SK-N-SH treated with all-trans-retinoic acid at 6 μM for 48 hours (cell line): Measurements from ENCODE around the gene AARSD1.
"Not testable (repeated sequence)": the region's sequence is repeated elsewhere in the genome, so short reads cannot be mapped to it uniquely, and the experiment has no call there.

Experiments
- BACH2 ChIP-seq: fragments of 250-450 bp; sonication (Bioruptor Pico); IDR thresholded peaks from 2 replicates; pipeline ENCODE4 v1.9.0; 2021; ENCODE audit warnings: mild to moderate bottlenecking, borderline replicate concordance
- CSRNP3 ChIP-seq: fragments of 250-450 bp; sonication (Bioruptor Pico); IDR thresholded peaks from 2 replicates; pipeline ENCODE4 v1.5.1; 2021; ENCODE audit warnings: mild to moderate bottlenecking, moderate library complexity
- ESRRG ChIP-seq: fragments of 250-450 bp; sonication (Bioruptor Pico); IDR thresholded peaks from 2 replicates; pipeline ENCODE4 v1.6.1; 2021; ENCODE audit warnings: mild to moderate bottlenecking
- ISL1 ChIP-seq: fragments of 250-450 bp; sonication (Bioruptor Pico); IDR thresholded peaks from 2 replicates; pipeline ENCODE4 v2.1.2; 2022; ENCODE audit warnings: mild to moderate bottlenecking, moderate library complexity
- PATZ1 ChIP-seq: fragments of 250-450 bp; sonication (Bioruptor Pico); IDR thresholded peaks from 2 replicates; pipeline ENCODE4 v1.8.0; 2020; ENCODE audit warnings: mild to moderate bottlenecking, moderate library complexity, borderline replicate concordance
- PPARA ChIP-seq: fragments of 250-450 bp; sonication (Bioruptor Pico); IDR thresholded peaks from 2 replicates; pipeline ENCODE4 v1.5.0; 2020; ENCODE audit warnings: mild to moderate bottlenecking, borderline replicate concordance
- TCF4 ChIP-seq: fragments of 250-450 bp; sonication (Bioruptor Pico); IDR thresholded peaks from 2 replicates; pipeline ENCODE4 v1.8.0; 2021; ENCODE audit warnings: mild to moderate bottlenecking, moderate library complexity, borderline replicate concordance
- TOX ChIP-seq: fragments of 250-450 bp; sonication (Bioruptor Pico); IDR thresholded peaks from 2 replicates; pipeline ENCODE4 v1.8.0; 2021; ENCODE audit warnings: mild to moderate bottlenecking, moderate library complexity, borderline replicate concordance
- ZNF70 ChIP-seq: fragments of 450-650 bp; formaldehyde crosslinking; IDR thresholded peaks from 2 replicates; pipeline ENCODE4 v1.5.0; 2020; ENCODE audit warnings: mild to moderate bottlenecking, moderate library complexity
- ZNF8 ChIP-seq: fragments of 450-650 bp; formaldehyde crosslinking; IDR thresholded peaks from 2 replicates; pipeline ENCODE4 v1.5.0; 2020; ENCODE audit warnings: mild to moderate bottlenecking, moderate library complexity

- not testable (repeated sequence) for TF ChIP-seq PATZ1 (CRISPR knock-in tag); ESRRG (CRISPR knock-in tag); ISL1; BACH2; PPARA (CRISPR knock-in tag); TCF4 (CRISPR knock-in tag); ZNF8; TOX; ZNF70 (CRISPR knock-in tag); CSRNP3 (CRISPR knock-in tag)
These were observed 49.0 kb downstream of the AARSD1 start for GRCh38 chr17:42915288-42915687.
